ENCODE results near the gene MXD4.
"Not testable (repeated sequence)": the region's sequence is repeated elsewhere in the genome, so short reads cannot be mapped to it uniquely, and the experiment has no call there.

Gene MXD4

GRCh38 chr4:2222838-2223237 lies 39.1 kb downstream of the MXD4 start:
- peaks cover 24% of the 10 kb centered on the region for H3K4me1 ChIP-seq (ENCODE audit: insufficient read depth, low read length)

GRCh38 chr4:2221378-2221777 lies 40.5 kb downstream of the MXD4 start:
- H3K36me3 ChIP-seq (ENCODE audit: insufficient read depth, low read length); H3K9me3 ChIP-seq (ENCODE audit: control insufficient read depth, insufficient read depth, low read length); H3K9ac ChIP-seq (ENCODE audit: low read depth, low read length): not testable (repeated sequence)
- peaks cover 24% of the 10 kb centered on the region for H3K4me1 ChIP-seq (ENCODE audit: insufficient read depth, low read length)

More at GRCh38 chr4:2222838-2223237, 39.1 kb downstream of the MXD4 start:
- Histone ChIP-seq H3K36me3 (ENCODE audit: insufficient read depth, low read length) (no peaks in the 10 kb centered on the region; the same call in 1 of the 2 replicates), H3K9me3 (ENCODE audit: control insufficient read depth, insufficient read depth, low read length) (no peaks in the 10 kb centered on the region), H3K9ac (ENCODE audit: low read depth, low read length) (no peak overlapping the region)

GRCh38 chr4:2220016-2220630 lies 41.8 kb downstream of the MXD4 start:
- H3K9me3 ChIP-seq (ENCODE audit: control insufficient read depth, insufficient read depth, low read length), result no peaks in the 10 kb centered on the region

GRCh38 chr4:2219233-2219760 lies 42.6 kb downstream of the MXD4 start:
- Histone ChIP-seq H3K9me3 (ENCODE audit: control insufficient read depth, insufficient read depth, low read length) (no peaks in the 10 kb centered on the region), H3K36me3 (ENCODE audit: insufficient read depth, low read length) (no peaks in the 10 kb centered on the region), H3K4me1 (ENCODE audit: insufficient read depth, low read length) (peaks cover 24% of the 10 kb centered on the region), H3K9ac (ENCODE audit: low read depth, low read length) (no peak overlapping the region)

More at GRCh38 chr4:2220016-2220630, 41.8 kb downstream of the MXD4 start:
- Histone ChIP-seq H3K9ac (ENCODE audit: low read depth, low read length) (no peak overlapping the region), H3K36me3 (ENCODE audit: insufficient read depth, low read length) (no peaks in the 10 kb centered on the region), H3K4me1 (ENCODE audit: insufficient read depth, low read length) (peaks cover 24% of the 10 kb centered on the region)

GRCh38 chr4:2218436-2218835 lies 43.5 kb downstream of the MXD4 start:
- Histone ChIP-seq H3K36me3 (ENCODE audit: insufficient read depth, low read length) (no peaks in the 10 kb centered on the region), H3K9me3 (ENCODE audit: control insufficient read depth, insufficient read depth, low read length) (no peaks in the 10 kb centered on the region), H3K4me1 (ENCODE audit: insufficient read depth, low read length) (peaks cover 24% of the 10 kb centered on the region), H3K9ac (ENCODE audit: low read depth, low read length) (no peak overlapping the region)

- H3K36me3 ChIP-seq (ENCODE audit: insufficient read depth, low read length), result no peaks in the 10 kb centered on the region
- peaks cover 20% of the 10 kb centered on the region for H3K4me1 ChIP-seq (ENCODE audit: insufficient read depth, low read length)
- H3K9me3 ChIP-seq (ENCODE audit: control insufficient read depth, insufficient read depth, low read length), result no peaks in the 10 kb centered on the region
- no peak overlapping the region for H3K9ac ChIP-seq (ENCODE audit: low read depth, low read length)
Observed at GRCh38 chr4:2217726-2218125, 44.2 kb downstream of the MXD4 start.

- Histone ChIP-seq H3K36me3 (ENCODE audit: insufficient read depth, low read length) (no peaks in the 10 kb centered on the region), H3K9me3 (ENCODE audit: control insufficient read depth, insufficient read depth, low read length) (no peaks in the 10 kb centered on the region), H3K9ac (ENCODE audit: low read depth, low read length) (no peak overlapping the region), H3K4me1 (ENCODE audit: insufficient read depth, low read length) (no peaks in the 10 kb centered on the region)
Observed at GRCh38 chr4:2212831-2213230, 49.1 kb downstream of the MXD4 start.

GRCh38 chr4:2202789-2203188 lies 59.1 kb downstream of the MXD4 start:
- H3K9ac ChIP-seq (ENCODE audit: low read depth, low read length); H3K9me3 ChIP-seq (ENCODE audit: control insufficient read depth, insufficient read depth, low read length); H3K36me3 ChIP-seq (ENCODE audit: insufficient read depth, low read length); H3K4me1 ChIP-seq (ENCODE audit: insufficient read depth, low read length): not testable (repeated sequence)
